SK-N-MC (cell line): Measurements from ENCODE around the gene NAA10.

Experiments
- EZH2 ChIP-seq: fragments of 200-600 bp; sonication (generic); IDR thresholded peaks from one replicate; pipeline ENCODE4 v1.6.1; 2017; ENCODE audit warnings: antibody characterized with exemption
- FOXP2 ChIP-seq: optimal IDR thresholded peaks from 2 replicates; pipeline ENCODE3; 2011; ENCODE audit warnings: mild to moderate bottlenecking, moderate library complexity; ENCODE audit not compliant: insufficient read depth; ENCODE audit errors: extremely low read length, control extremely low read depth
- POLR2AphosphoS5 ChIP-seq: IDR thresholded peaks from 2 replicates; pipeline ENCODE4 v1.6.1; 2012; ENCODE audit warnings: mild to moderate bottlenecking, low read depth, low read length, borderline replicate concordance

GRCh38 chrX:153971450-153972367 lies 36.9 kb upstream of the NAA10 start, which contains the start of gene HCFC1:
- TF ChIP-seq POLR2AphosphoS5: no peak; the same call in none of the 2 replicates
- no peak for TF ChIP-seq EZH2
- no peak for TF ChIP-seq FOXP2
